ENCODE measurements around the gene HAPLN1. TPM values are rescaled to one million over a fixed set of nuclear protein-coding genes. Genes with fewer than 3 reads are reported as not detected.

Gene HAPLN1
- total RNA-seq, 1 donor from 2014 or later: 1.4 TPM

GRCh38 chr5:83724935-83725334 lies 4.3 kb upstream of the HAPLN1 start:
- H3K9me3 Mint-ChIP-seq: peaks cover 5% of the 10 kb centered on the region
- TF ChIP-seq CTCF (conservative IDR thresholded peaks at IDR 0.05): no peak
- DNase-seq (ENCODE audit: low read depth, low spot score): no peak
- H3K36me3 Mint-ChIP-seq (ENCODE audit: low read depth): no peaks in the 10 kb centered on the region
- H3K27ac Mint-ChIP-seq (ENCODE audit: unreplicated experiment): no peak overlapping the region
- peak overlapping the region; percentile 45 for H3K4me3 Mint-ChIP-seq
- peaks cover 16% of the 10 kb centered on the region for H3K27me3 Mint-ChIP-seq (ENCODE audit: low read depth)
- H3K4me1 Mint-ChIP-seq: peaks cover 39% of the 10 kb centered on the region

- Mint-ChIP-seq H3K9me3 (peaks cover 5% of the 10 kb centered on the region), H3K4me3 (no peak overlapping the region), H3K4me1 (peaks cover 42% of the 10 kb centered on the region), H3K36me3 (ENCODE audit: low read depth) (no peaks in the 10 kb centered on the region), H3K27me3 (ENCODE audit: low read depth) (peaks cover 18% of the 10 kb centered on the region), H3K27ac (ENCODE audit: unreplicated experiment) (no peak overlapping the region)
- no peak for DNase-seq (ENCODE audit: low read depth, low spot score)
- TF ChIP-seq CTCF (conservative IDR thresholded peaks at IDR 0.05): no peak
Measured at GRCh38 chr5:83724001-83724400, 3.3 kb upstream of the HAPLN1 start.

- Mint-ChIP-seq H3K4me3 (peak overlapping the region; percentile 93), H3K36me3 (ENCODE audit: low read depth) (no peaks in the 10 kb centered on the region), H3K9me3 (peaks cover 5% of the 10 kb centered on the region), H3K27ac (ENCODE audit: unreplicated experiment) (no peak overlapping the region), H3K27me3 (ENCODE audit: low read depth) (peaks cover 19% of the 10 kb centered on the region), H3K4me1 (peaks cover 51% of the 10 kb centered on the region)
- no peak for TF ChIP-seq CTCF (conservative IDR thresholded peaks at IDR 0.05)
- DNase-seq (ENCODE audit: low read depth, low spot score): no peak
Measured at GRCh38 chr5:83723031-83723430, 2.4 kb upstream of the HAPLN1 start.

GRCh38 chr5:83721953-83722901 lies 1.6 kb upstream of the HAPLN1 start:
- H3K9me3 Mint-ChIP-seq: peaks cover 4% of the 10 kb centered on the region
- peak overlapping the region; percentile 93 for H3K4me3 Mint-ChIP-seq
- H3K27me3 Mint-ChIP-seq (ENCODE audit: low read depth): peaks cover 20% of the 10 kb centered on the region
- H3K36me3 Mint-ChIP-seq (ENCODE audit: low read depth): no peaks in the 10 kb centered on the region
- peaks cover 51% of the 10 kb centered on the region for H3K4me1 Mint-ChIP-seq
- peak; percentile 63 for TF ChIP-seq CTCF (conservative IDR thresholded peaks at IDR 0.05)
- peak overlapping the region; percentile 94 for H3K27ac Mint-ChIP-seq (ENCODE audit: unreplicated experiment)
- DNase-seq (ENCODE audit: low read depth, low spot score): peak; percentile 65

GRCh38 chr5:83718936-83719495 lies 1.6 kb downstream of the HAPLN1 start:
- no peak for TF ChIP-seq CTCF (conservative IDR thresholded peaks at IDR 0.05)
- Mint-ChIP-seq H3K9me3 (no peaks in the 10 kb centered on the region), H3K27me3 (ENCODE audit: low read depth) (peaks cover 20% of the 10 kb centered on the region), H3K4me3 (peak overlapping the region; percentile 27), H3K27ac (ENCODE audit: unreplicated experiment) (no peak overlapping the region), H3K4me1 (peaks cover 44% of the 10 kb centered on the region), H3K36me3 (ENCODE audit: low read depth) (no peaks in the 10 kb centered on the region)
- DNase-seq (ENCODE audit: low read depth, low spot score): no peak

Measured in neural crest cell (in vitro differentiated cells).